Activated CD4-positive, alpha-beta T cell treated with anti-CD3 and anti-CD28 coated beads, Interleukin-10, Interleukin-2, amounts not matched to agents 100 ng/mL and 50 ng/mL, durations not matched to agents 16 hours and 8 hours (primary cell): ENCODE data around the gene IRX2.

Experiments
- DNase-seq: peaks from one replicate; pipeline ENCODE4 v3.0.0-alpha.2; 2020

IRX2 gene

DNA sequence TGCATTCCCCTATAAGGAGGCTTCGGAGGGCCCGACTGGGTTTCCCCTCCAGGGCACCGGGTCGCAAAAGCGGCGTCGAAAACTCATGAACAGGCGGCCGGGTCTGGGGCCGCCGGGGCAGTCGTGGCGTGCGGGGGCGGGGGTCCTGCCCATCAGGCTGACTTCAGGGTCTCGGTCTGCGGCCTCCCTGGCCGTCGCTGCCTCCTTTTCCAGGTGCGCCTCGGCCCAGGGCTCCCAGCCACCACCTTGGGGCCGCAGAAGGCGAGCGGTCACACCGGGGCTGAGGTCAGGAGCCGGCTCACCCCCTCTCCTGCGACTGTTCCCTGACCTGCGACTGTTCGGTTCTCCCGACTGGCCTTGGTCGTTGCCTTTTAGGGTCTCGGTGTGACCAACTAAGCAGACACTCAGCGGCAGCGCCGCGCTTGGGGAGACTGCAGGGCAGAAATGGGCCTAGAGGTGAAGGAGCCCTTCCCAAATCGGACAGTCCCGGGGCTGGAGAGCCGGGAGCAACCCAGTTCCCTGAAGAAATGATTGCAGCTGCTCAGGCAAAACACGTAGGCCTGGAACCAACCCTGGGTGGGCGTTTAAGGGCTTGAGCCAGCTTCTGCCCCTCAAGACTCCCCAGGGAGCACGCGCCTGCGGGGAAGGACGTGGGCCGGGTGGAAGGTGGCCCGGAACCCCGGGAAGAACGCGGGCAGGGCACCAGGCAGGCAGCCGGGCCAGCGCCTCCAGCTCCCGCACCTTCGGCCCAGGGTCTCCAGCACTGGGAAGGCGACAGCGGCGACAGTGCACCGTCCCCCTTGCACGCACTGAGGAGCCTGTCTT lies 11.2 kb downstream of the IRX2 start:
- no peak for DNase-seq

DNA sequence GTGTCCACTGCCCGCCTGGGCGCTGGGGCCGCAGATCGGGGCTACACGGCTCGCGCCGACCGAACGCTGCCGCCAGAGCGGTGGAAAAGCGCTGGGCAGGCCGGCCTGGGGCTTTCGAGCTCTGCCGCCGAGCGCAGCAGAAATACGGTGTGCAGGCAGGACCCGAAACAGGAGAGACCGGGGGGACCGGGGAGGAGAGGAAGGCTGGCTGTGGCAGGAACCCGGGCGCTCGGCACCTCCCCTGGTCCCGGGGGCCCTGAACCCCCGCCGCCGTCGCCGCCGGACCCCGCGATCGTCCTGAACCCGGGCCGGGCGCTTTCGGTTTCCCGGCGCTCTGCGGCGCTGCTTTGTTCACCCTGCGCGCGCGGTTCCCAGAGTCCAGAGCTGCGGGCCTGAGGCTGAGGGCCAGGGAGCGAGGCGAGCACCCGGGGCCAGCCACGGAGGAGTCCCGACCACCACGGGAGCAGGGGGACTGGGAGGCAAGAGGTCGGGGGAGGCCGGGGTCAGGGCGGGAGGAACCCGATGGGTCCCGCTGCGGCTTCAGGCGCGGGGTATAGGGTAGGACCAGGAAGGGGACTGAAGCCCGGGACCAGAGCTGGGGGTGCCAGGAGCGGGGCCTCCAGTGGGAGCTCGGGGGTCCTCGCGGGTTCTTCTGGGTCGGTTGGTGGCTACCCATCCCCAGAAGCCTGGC lies 12.0 kb downstream of the IRX2 start:
- DNase-seq, result no peak

DNA sequence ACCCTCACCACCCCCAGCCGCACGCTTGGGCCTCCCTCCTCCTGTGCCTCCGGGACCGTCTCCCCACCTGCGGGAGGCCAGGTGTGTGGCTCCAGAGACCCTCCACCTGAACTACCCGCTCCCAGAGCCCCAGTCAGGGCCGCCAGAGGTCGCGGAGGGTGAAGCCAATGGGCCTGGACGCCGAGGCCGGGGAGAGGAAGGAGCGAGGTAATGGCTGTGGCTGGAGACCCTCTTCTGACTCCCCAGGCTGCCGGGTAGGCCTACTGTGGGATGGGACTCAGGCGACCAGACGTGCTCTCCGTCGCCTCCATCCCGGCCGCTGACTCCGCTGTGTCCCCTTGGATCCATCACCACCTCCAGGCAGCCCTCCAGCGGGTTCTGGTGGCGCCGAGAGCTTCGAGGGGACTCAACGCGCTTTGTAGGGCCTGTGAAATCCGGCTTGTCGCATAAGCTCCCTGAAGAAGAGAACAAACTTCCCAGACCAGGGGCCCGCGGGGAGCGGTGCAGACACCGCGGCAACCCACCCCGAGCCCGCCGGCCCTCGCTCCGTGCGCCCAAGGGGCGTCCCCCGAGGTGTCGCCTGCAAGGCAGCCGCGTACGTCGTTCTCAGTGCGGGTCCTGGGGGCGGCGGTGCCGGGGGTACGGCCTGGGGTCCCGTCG lies 12.6 kb downstream of the IRX2 start:
- no peak for DNase-seq

DNA sequence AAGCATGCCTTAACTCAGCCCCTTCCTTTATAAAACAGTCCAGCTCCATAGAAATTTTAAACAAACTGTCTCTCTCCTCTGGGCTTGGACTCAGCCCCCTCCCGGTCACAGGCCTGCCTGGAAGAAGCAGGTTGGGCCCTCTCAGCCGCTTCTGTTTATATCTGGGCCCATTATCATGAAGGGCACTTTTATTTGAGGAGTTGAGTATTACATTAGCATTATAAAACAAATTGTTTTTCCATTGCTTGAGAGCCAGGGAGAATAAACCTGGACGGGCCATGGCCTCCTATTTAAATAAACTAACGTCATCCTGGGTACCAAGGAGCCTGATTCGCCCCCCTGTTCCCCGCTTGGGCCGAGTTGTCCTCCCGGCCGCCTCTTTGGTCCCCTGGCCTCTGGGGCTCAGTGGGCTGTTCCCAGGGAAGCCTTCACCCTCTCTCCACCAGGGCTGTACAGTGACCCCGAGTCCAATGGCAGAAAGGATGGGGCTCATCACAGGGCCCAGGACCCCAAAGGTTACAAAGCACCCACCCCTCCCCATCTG lies 13.2 kb downstream of the IRX2 start:
- no peak for DNase-seq

- no peak for DNase-seq
Measured at GRCh38 chr5:2737273-2738155, 14.0 kb downstream of the IRX2 start.

- DNase-seq, result no peak
Measured at GRCh38 chr5:2736872-2737271, 14.6 kb downstream of the IRX2 start.

GRCh38 chr5:2735996-2736395 lies 15.5 kb downstream of the IRX2 start:
- no peak for DNase-seq

DNA sequence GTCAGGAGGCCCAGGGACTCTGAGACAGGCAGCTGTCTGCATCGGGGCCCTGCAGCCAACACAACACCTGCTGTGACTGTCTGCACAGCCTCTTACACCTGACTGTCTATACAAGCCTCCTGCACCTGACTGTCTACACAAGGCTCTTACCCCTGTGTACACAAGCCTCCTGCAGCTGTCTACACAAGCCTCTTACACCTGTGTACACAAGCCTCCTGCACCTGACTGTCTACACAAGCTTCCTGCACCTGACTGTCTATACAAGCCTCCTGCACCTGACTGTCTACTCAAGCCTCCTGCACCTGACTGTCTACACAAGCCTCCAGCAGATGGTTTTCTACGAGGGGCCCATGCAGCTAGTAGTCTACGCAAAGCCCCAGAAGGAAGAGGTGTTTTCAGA lies 18.6 kb downstream of the IRX2 start:
- no peak for DNase-seq

GRCh38 chr5:2732004-2732403 lies 19.5 kb downstream of the IRX2 start:
- DNase-seq, result no peak

DNA sequence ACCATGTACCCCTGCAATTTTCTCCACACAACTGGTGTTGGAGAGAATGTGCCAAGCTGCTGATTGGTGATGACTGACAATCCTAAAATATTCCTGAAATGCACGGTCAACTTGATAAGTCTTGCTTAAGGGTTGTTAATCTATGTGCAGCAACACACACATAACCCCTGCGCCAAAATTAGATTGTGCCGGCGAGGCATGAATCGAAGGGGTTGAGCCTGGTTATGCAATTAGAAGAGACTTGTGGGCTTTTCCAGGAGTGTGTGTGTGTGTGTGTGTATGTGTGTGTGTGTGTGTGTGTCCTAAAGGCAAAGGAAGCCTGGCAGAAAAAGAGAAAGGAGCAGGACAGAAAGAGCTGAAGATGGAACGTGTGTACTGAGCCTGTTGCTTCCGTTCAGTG lies 22.3 kb downstream of the IRX2 start:
- DNase-seq, result no peak

DNA sequence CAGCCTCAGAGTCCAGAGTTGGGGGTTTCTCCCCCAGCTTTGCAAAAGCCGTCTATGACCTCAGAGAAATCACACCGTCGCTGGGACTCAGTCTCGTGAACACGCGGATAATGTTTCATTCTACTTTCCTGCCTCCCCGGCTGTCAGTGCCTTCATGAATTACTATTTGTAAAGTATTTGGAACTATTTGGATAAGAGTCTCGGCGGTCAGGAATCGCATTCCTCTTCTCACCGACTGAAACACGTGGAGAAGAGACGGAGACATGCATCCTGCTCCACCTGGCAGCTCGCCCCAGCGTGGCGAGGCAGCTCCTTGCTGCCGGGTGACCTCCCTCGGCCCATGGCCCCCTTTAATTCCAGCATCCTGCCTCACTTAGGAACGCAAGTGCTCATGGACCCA lies 23.9 kb downstream of the IRX2 start:
- DNase-seq, result no peak

DNA sequence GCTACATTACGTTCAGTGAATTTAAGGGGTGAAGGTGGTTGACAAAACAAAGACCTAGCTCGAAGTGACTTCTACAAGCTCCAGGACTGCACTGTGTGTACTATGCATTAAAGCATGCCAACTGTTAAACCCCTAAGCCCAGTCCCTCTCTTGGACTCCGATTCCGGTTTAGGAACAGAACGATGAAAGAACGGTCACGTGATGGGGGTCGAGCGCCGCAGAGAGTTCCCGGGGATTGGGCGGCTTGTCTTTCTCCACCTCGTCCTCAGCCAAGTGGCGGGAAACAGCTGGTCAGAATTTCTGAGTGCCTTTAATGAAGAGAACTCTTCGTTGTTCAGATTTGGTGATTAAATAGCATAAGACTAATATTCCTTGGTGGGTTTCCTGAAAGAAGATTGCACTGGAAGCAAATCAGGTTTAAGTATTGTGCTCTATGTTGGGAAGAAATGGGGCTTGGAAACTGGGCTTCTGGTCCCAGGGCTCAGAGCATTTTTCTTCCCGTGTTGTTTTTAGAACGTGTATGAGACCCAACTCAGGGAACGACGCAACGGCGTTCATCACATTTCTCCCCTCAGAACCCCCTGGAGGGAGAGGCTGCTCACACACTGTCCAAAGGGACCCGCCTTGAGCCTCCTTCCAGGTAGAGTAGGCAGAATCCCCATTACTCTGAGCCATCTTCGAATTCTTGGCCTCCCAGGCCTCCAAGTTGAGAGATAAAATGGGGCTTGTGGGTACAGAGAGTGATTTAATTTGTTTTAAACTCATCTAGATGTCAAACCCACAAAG lies 25.3 kb downstream of the IRX2 start:
- no peak for DNase-seq

DNA sequence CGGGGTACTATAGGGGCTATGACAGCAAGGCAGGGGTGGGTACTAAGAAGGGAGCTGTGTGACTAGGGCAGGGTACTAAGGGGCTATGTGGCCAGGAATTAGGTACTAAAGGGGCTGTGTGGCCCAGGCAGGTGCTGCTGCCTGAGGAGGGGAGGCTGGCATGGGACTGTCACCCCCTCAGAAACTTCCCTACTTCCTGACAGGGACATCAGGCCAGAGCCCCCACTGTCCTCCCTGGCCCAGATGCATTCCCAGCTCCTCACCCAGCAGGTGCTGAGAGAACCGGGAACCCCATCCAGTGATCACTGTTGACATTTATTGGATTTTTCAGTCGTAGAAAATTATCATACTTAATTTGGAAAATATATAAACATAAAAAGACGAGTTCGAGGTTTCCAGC lies 26.6 kb downstream of the IRX2 start:
- no peak for DNase-seq

DNA sequence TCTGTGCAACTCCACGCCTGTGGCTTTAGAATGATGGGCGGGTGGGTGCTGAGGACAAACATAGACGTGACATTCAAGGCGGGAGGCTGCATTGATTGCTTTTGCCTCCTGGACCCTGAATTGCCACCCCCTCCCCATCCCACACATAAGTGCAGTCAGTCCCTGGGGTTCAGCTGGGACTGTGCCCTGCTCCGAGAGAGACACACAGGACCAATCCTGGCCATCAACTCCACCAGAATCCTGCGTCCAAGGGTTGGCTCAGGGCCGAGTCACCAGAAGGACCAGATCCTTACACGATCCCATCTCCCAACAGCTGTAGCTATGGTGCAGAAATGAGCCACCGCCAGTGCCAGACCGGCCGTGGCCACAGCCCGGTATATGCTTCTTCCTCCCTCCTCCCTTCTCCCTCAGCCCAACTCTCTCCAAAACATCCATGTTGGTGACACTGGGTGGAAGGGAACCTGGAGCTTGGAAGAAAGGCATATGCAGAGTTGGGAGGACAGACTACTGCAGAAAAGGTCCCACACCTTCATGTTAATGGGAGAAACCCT lies 27.4 kb downstream of the IRX2 start:
- DNase-seq, result no peak

DNA sequence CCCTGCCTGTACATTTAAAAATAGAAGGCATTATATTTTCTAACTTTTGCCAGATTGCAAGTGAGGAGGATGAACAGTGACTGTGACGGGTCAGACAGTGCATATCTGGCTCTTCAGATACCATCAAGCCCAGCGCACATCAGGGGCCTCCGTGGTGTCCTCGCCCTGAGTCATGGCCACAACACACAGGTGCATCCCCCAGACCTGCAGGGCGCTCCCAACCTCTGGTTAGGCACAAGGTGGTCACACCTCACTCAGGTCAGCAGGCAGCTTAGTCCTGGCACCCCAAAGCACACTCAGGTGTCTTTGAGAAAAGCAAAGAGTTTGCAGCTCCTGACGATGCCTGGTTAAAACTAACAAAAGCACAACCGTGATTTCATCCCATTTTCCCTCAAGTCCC lies 28.6 kb downstream of the IRX2 start:
- no peak for DNase-seq

GRCh38 chr5:2721385-2722138 lies 29.9 kb downstream of the IRX2 start:
- no peak for DNase-seq

GRCh38 chr5:2719332-2719731 lies 32.1 kb downstream of the IRX2 start:
- no peak for DNase-seq

GRCh38 chr5:2718115-2718514 lies 33.4 kb downstream of the IRX2 start:
- DNase-seq, result no peak

DNA sequence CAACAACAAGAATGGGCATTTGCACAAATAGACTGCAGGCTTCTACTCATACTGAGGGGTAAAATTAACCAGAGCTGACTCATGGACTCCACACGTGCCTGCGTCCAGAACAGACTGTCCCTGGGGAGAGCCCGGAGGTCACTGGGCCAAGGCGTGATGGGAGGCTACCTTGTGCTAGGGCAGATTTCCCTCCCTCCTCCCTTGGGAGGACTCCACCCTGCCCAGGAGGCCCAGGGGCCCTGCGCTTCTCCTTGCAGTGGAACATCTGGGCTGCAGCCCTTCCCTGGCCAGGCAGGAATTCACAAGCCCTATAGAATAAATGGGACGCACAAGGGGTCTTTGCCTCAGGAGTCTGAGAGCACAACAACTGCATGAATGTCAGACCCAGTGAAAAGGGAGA lies 35.6 kb downstream of the IRX2 start:
- no peak for DNase-seq

DNA sequence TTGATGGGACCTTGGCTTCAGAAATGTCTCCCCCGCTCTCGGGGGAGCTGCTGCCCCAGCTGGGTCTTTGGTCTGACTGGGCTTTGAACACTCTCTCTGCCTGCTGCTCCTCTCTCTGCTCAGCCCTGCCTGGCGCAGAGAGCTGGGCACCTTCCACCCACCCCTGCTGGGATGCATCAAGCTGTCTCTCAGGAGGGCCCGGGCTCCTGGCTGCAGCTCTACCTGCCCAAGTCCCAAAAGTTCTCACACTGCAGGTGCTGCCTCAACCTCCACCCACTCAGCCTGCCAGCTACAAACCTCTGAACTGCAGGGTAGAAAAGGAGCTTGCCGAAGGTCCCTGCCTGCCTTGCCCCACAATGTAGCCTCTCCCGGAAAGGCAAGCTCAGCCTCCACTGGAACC lies 36.7 kb downstream of the IRX2 start:
- no peak for DNase-seq

- DNase-seq, result no peak
Measured at GRCh38 chr5:2714026-2714425, 37.5 kb downstream of the IRX2 start.
